HepG2 (cell line): ENCODE results near the gene TEAD1. TPM values are rescaled to one million over a fixed set of nuclear protein-coding genes. Genes with fewer than 3 reads are reported as not detected.

Experiments used
- ATAC-seq: fragments of 200-7000 bp; cut with Tn5 transposase; 3 replicates; pipeline ENCODE4 v1.9.1; 2020; ENCODE audit warnings: mild to moderate bottlenecking, moderate library complexity
- BruUV-seq: library from RNA; stranded (reverse); fragments of 400-500 nt; replicated peaks from 2 replicates; lab custom pipeline; 2021; lab: Mats Ljungman, UMichigan
- CTCF ChIA-PET: fragments of 300-600 bp; formaldehyde crosslinking; extraction: SDS; loops from one replicate; lab custom pipeline; 2021; ENCODE audit warnings: low total read pairs, inconsistent platforms, low intra/inter-chr PET ratio; lab: Yijun Ruan, JAX
- POLR2A ChIA-PET: fragments of 350-600 bp; sonication (Branson Sonifier 250); formaldehyde crosslinking; loops from one replicate; lab custom pipeline; 2020; ENCODE audit warnings: antibody characterized with exemption, inconsistent platforms; lab: Yijun Ruan, JAX
- DNase-seq: peaks from one replicate; pipeline ENCODE4 v3.0.0-alpha.2; 2015; ENCODE audit warnings: low spot score
- FAIRE-seq: peaks from 3 replicates; lab custom pipeline; 2011; peaks lifted over from hg19 to GRCh38; lab: Jason Lieb, UNC
- H2AFZ ChIP-seq: one replicate; pipeline ENCODE4 v1.6.1; 2011; ENCODE audit warnings: low read length, inconsistent platforms
- H3K27ac ChIP-seq: fragments of 300-600 bp; 3 replicates; pipeline ENCODE4 v1.8.0; 2011; ENCODE audit warnings: mixed run types, mild to moderate bottlenecking, mixed read lengths, low read length, inconsistent platforms; ENCODE audit not compliant: insufficient read depth; ENCODE audit errors: extremely low read length
- H3K27me3 ChIP-seq, 2 experiments: fragments of 200-600 bp in 1 of 2; 2 replicates in 1 of 2; 3 replicates in 1 of 2; pipeline versions ENCODE4 v1.6.0 to v1.8.0; 2011; ENCODE audit warnings: low read length in 2 of 2, mild to moderate bottlenecking in 2 of 2, moderate library complexity in 2 of 2, inconsistent platforms in 1 of 2; ENCODE audit not compliant: insufficient read depth in 2 of 2, control insufficient read depth in 1 of 2
- H3K36me3 ChIP-seq, 2 experiments: fragments of 200-600 bp in 1 of 2; replicated peaks in 1 of 2; 2 replicates in 1 of 2; 3 replicates in 1 of 2; pipeline versions ENCODE4 v1.5.1 to v1.8.0; 2011; ENCODE audit warnings: low read length in 2 of 2, inconsistent platforms in 1 of 2; ENCODE audit not compliant: insufficient read depth in 2 of 2, control insufficient read depth in 1 of 2
- H3K4me1 ChIP-seq: 2 replicates; pipeline ENCODE4 v1.5.1; 2012; ENCODE audit warnings: low read length, inconsistent platforms; ENCODE audit not compliant: insufficient read depth
- H3K4me2 ChIP-seq: 2 replicates; pipeline ENCODE4 v1.6.0; 2011; ENCODE audit warnings: low read depth, low read length, inconsistent platforms
- H3K4me3 ChIP-seq, 3 experiments: fragments of 200-600 bp in 1 of 3; sonication (generic), shearing (Covaris generic) in 1 of 3; replicated peaks in 1 of 3; 2 replicates each; pipeline ENCODE4 v1.5.1; 2011 to 2016; ENCODE audit warnings: low read length in 3 of 3, inconsistent platforms in 2 of 3, low read depth in 2 of 3, mild to moderate bottlenecking in 2 of 3, control low read depth in 1 of 3, mixed read lengths in 1 of 3; ENCODE audit not compliant: insufficient read depth in 1 of 3
- H3K79me2 ChIP-seq: one replicate; pipeline ENCODE4 v1.6.1; 2011; ENCODE audit warnings: low read length, inconsistent platforms; ENCODE audit not compliant: insufficient read depth
- H3K9ac ChIP-seq: 2 replicates; pipeline ENCODE4 v1.6.0; 2011; ENCODE audit warnings: mild to moderate bottlenecking, low read depth, low read length, inconsistent platforms; ENCODE audit not compliant: insufficient read depth
- H3K9me3 ChIP-seq: 2 replicates; pipeline ENCODE4 v1.5.1; 2012; ENCODE audit warnings: mild to moderate bottlenecking, low read length
- H4K20me1 ChIP-seq: 2 replicates; pipeline ENCODE4 v1.6.0; 2011; ENCODE audit warnings: inconsistent platforms, mild to moderate bottlenecking, low read length, moderate library complexity; ENCODE audit not compliant: insufficient read depth
- ASH2L ChIP-seq: fragments of 300-600, 200-600 bp; sonication (generic); IDR thresholded peaks from 2 replicates; pipeline ENCODE4 v1.7.0; 2017; ENCODE audit warnings: low read depth, mild to moderate bottlenecking, moderate library complexity, mixed read lengths, low read length; ENCODE audit not compliant: insufficient read length
- HHEX ChIP-seq: IDR thresholded peaks from 2 replicates; pipeline ENCODE4 v1.6.1; 2016; ENCODE audit warnings: control low read depth
- HMGA1 ChIP-seq: sonication (generic); formaldehyde crosslinking; conservative IDR thresholded peaks from 2 replicates; pipeline ENCODE4 v1.4.0; 2020; ENCODE audit warnings: missing genetic modification reagents
- POGK ChIP-seq: sonication (generic); formaldehyde crosslinking; conservative IDR thresholded peaks from 2 replicates; pipeline ENCODE4 v1.8.0; 2022; ENCODE audit warnings: mild to moderate bottlenecking, moderate library complexity, missing genetic modification reagents
- REXO4 ChIP-seq: sonication (generic); formaldehyde crosslinking; IDR thresholded peaks from 2 replicates; pipeline ENCODE4 v1.8.0; 2022; ENCODE audit warnings: missing genetic modification reagents, mild to moderate bottlenecking, borderline replicate concordance
- SOX13 ChIP-seq, 3 experiments: fragments of 450-650 bp in 1 of 3; sonication (generic) in 1 of 3; formaldehyde crosslinking in 1 of 3; IDR thresholded peaks in 2 of 3; conservative IDR thresholded peaks in 1 of 3; 2 replicates each; pipeline versions ENCODE4 v1.5.0 to v1.6.1; 2016 to 2020; ENCODE audit warnings: antibody characterized with exemption in 1 of 3, mild to moderate bottlenecking in 1 of 3, missing compliant biosample characterization in 1 of 3, missing genetic modification reagents in 1 of 3, moderate library complexity in 1 of 3
- SYNCRIP ChIP-seq: fragments of 200-400 bp; formaldehyde crosslinking; IDR thresholded peaks from 2 replicates; pipeline ENCODE4 v1.6.1; 2018; ENCODE audit warnings: mild to moderate bottlenecking, low read depth, low read length; ENCODE audit not compliant: insufficient read depth
- TFDP2 ChIP-seq: sonication (generic); formaldehyde crosslinking; IDR thresholded peaks from 2 replicates; pipeline ENCODE4 v1.4.0; 2020; ENCODE audit warnings: missing genetic modification reagents
- ZNF143 ChIP-seq: sonication (generic); formaldehyde crosslinking; IDR thresholded peaks from 2 replicates; pipeline ENCODE4 v1.4.0; 2020; ENCODE audit warnings: missing genetic modification reagents
- ZNF280D ChIP-seq: sonication (generic); formaldehyde crosslinking; IDR thresholded peaks from 2 replicates; pipeline ENCODE4 v1.5.1; 2020; ENCODE audit warnings: mild to moderate bottlenecking, missing genetic modification reagents
- ZNF550 ChIP-seq: sonication (generic); formaldehyde crosslinking; IDR thresholded peaks from 2 replicates; pipeline ENCODE4 v1.4.0; 2020; ENCODE audit warnings: mild to moderate bottlenecking, missing genetic modification reagents, borderline replicate concordance
- ZNF580 ChIP-seq: IDR thresholded peaks from 2 replicates; pipeline ENCODE4 v1.6.1; 2016; ENCODE audit warnings: low read depth, borderline replicate concordance
- WGBS: methylation state at CpG from one replicate; pipeline ENCODE4 v1.1.6; 2017; ENCODE audit warnings: low lambda C conversion rate; 5-methylcytosine and 5-hydroxymethylcytosine counted together
- in situ Hi-C: cut with HindIII; loops from 2 replicates; pipeline ENCODE4 v1.10.0; 2017; ENCODE audit warnings: low pct_unique_long_range_greater_than_20kb; ENCODE audit not compliant: extremely low pct_ligation_motif_present
- intact Hi-C: fragments of 100-400 bp; cut with micrococcal nuclease; formaldehyde crosslinking; loops from one replicate; pipeline ENCODE4 v1.10.0; 2022; ENCODE audit not compliant: unreplicated experiment
- polyA plus RNA-seq, 8 experiments: library from polyadenylated mRNA; depleted of rRNA in 3 of 8; stranded (reverse) in 7 of 8; unstranded in 1 of 8; fragments of >200 nt; fragmentation: Illumina TruSeq in 4 of 8; extraction: Trizol in 4 of 8; gene quantifications; 2 replicates each; pipeline versions ENCODE4 v1.2.1 to v1.2.3, GENCODE V29; 2011 to 2016; ENCODE audit warnings: low read depth in 4 of 8, missing spikeins in 1 of 8, mixed read lengths in 1 of 8; ENCODE audit not compliant: insufficient read depth in 1 of 8
- total RNA-seq, 5 experiments: library from RNA; depleted of rRNA; stranded (reverse); fragments of >200 nt; fragmentation: Illumina TruSeq; extraction: Trizol; gene quantifications; 2 replicates each; pipeline ENCODE4 v1.2.3, GENCODE V29; 2016; ENCODE audit warnings: low read depth in 1 of 5
- TF ChIP-seq, protein P1 (sequence below): sonication (generic); formaldehyde crosslinking; IDR thresholded peaks from 2 replicates; pipeline ENCODE4 v1.4.0; 2020; ENCODE audit warnings: mild to moderate bottlenecking, missing genetic modification reagents

TEAD1 gene
- total and polyA plus RNA-seq, 2 of the 13 experiments (the other 11 are each of a cell fraction or from before 2014, with no cell fraction given) = 20.1 to 30.5 TPM

- H3K27ac ChIP-seq = no peak overlapping the region
- H3K9ac ChIP-seq = no peak overlapping the region
- no peaks in the 10 kb centered on the region; a peak in 1 of 5 replicates for H3K36me3 ChIP-seq
- H3K4me2 ChIP-seq = no peak overlapping the region
- in situ Hi-C loops = no loop called here
- H3K9me3 ChIP-seq = no peaks in the 10 kb centered on the region
- ChIA-PET CTCF (no interaction called here), POLR2A (no interaction called here)
- FAIRE-seq (no peak), DNase-seq (no peak), ATAC-seq (no peak)
- no peaks in the 10 kb centered on the region for H3K27me3 ChIP-seq
- peaks cover 27% of the 10 kb centered on the region for H3K79me2 ChIP-seq
- WGBS = 97% methylated on average over 4 of the region's 4 CpGs
- no peak overlapping the region for H2AFZ ChIP-seq
- intact Hi-C loops = no loop called here
- H3K4me1 ChIP-seq = peaks cover 6% of the 10 kb centered on the region
- no TSS peak for BruUV-seq
- peaks cover 4% of the 10 kb centered on the region; the same call in 1 of the 2 replicates for H4K20me1 ChIP-seq
- H3K4me3 ChIP-seq = no peak overlapping the region
- no peak for TF ChIP-seq SOX13 (IDR thresholded peaks at IDR 0.05)
- TF ChIP-seq SOX13 (CRISPR knock-in tag; conservative IDR thresholded peaks at IDR 0.05 in 1 of 2, IDR thresholded peaks at IDR 0.05 in 1 of 2) = no peak
- TF ChIP-seq ZNF280D (CRISPR knock-in tag) = no peak
- TF ChIP-seq SYNCRIP = no peak
- TF ChIP-seq REXO4 (CRISPR knock-in tag) = no peak
- TF ChIP-seq TFDP2 (CRISPR knock-in tag) = no peak
- TF ChIP-seq HHEX (CRISPR knock-in tag) = no peak
- no peak for TF ChIP-seq ZNF550 (CRISPR knock-in tag)
- TF ChIP-seq, protein P1, sequence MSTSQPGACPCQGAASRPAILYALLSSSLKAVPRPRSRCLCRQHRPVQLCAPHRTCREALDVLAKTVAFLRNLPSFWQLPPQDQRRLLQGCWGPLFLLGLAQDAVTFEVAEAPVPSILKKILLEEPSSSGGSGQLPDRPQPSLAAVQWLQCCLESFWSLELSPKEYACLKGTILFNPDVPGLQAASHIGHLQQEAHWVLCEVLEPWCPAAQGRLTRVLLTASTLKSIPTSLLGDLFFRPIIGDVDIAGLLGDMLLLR = no peak
- TF ChIP-seq ZNF143 (CRISPR knock-in tag) = no peak
- no peak for TF ChIP-seq ZNF580 (CRISPR knock-in tag)
- no peak for TF ChIP-seq ASH2L
- no peak for TF ChIP-seq POGK
- no peak for TF ChIP-seq HMGA1 (CRISPR knock-in tag)
Observed at GRCh38 chr11:12712132-12712531, 37.9 kb downstream of the TEAD1 start.
